WTC11 (cell line): ENCODE measurements around the gene AKT1.

Experiments used
- ELF4 ChIP-seq: sonication (generic); formaldehyde crosslinking; IDR thresholded peaks from 2 replicates; pipeline ENCODE4 v1.8.1; 2022; ENCODE audit warnings: low read depth, mild to moderate bottlenecking, moderate library complexity, missing genetic modification reagents
- FOXP1 ChIP-seq: sonication (generic); formaldehyde crosslinking; IDR thresholded peaks from 2 replicates; pipeline ENCODE4 v1.8.0; 2022; ENCODE audit warnings: missing genetic modification reagents, mild to moderate bottlenecking, moderate library complexity, borderline replicate concordance
- NR2C2 ChIP-seq: sonication (generic); formaldehyde crosslinking; IDR thresholded peaks from 2 replicates; pipeline ENCODE4 v1.8.0; 2022; ENCODE audit warnings: mild to moderate bottlenecking, missing genetic modification reagents
- SOX15 ChIP-seq: fragments of 250-450 bp; sonication (Bioruptor Pico); IDR thresholded peaks from 2 replicates; pipeline ENCODE4 v1.9.0; 2021; ENCODE audit warnings: mild to moderate bottlenecking
- TEAD1 ChIP-seq: sonication (generic); formaldehyde crosslinking; IDR thresholded peaks from 2 replicates; pipeline ENCODE4 v1.8.0; 2022; ENCODE audit warnings: mild to moderate bottlenecking, missing genetic modification reagents
- ZNF263 ChIP-seq: sonication (generic); formaldehyde crosslinking; IDR thresholded peaks from 2 replicates; pipeline ENCODE4 v1.8.1; 2022; ENCODE audit warnings: low read depth, mild to moderate bottlenecking, moderate library complexity, missing genetic modification reagents
- ZNF423 ChIP-seq: fragments of 250-450 bp; sonication (Bioruptor Pico); IDR thresholded peaks from 2 replicates; pipeline ENCODE4 v2.1.2; 2022; ENCODE audit warnings: mild to moderate bottlenecking, moderate library complexity
- TF ChIP-seq, protein P1 (sequence below): fragments of 200-600 bp; IDR thresholded peaks from 2 replicates; pipeline ENCODE4 v1.8.0; 2022; ENCODE audit warnings: antibody characterized with exemption
- TF ChIP-seq, protein P2 (sequence below): sonication (generic); formaldehyde crosslinking; conservative IDR thresholded peaks from 2 replicates; pipeline ENCODE4 v1.8.1; 2022; ENCODE audit warnings: mild to moderate bottlenecking, missing genetic modification reagents
- TF ChIP-seq, protein P3 (sequence below): sonication (generic); formaldehyde crosslinking; IDR thresholded peaks from 2 replicates; pipeline ENCODE4 v1.8.0; 2022; ENCODE audit warnings: missing genetic modification reagents

DNA sequence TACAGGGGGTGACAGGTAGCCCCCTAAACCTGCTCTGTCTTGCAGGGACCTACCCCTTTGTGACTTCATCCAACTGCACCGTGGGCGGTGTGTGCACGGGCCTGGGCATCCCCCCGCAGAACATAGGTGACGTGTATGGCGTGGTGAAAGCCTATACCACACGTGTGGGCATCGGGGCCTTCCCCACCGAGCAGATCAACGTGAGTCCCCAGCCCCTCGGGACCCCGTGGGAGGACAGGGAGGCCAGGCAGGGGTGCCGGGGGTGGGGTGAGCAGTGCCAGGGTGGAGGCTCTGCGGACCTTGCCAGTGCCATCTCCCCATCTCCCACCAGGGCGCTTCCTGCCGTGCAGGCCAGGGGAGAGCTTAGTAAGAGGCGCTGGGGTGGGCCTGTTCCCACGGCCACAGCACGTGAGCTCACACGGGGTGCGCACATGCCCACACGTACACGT is 53.7 kb downstream of the AKT1 start:
- TF ChIP-seq, protein P1, sequence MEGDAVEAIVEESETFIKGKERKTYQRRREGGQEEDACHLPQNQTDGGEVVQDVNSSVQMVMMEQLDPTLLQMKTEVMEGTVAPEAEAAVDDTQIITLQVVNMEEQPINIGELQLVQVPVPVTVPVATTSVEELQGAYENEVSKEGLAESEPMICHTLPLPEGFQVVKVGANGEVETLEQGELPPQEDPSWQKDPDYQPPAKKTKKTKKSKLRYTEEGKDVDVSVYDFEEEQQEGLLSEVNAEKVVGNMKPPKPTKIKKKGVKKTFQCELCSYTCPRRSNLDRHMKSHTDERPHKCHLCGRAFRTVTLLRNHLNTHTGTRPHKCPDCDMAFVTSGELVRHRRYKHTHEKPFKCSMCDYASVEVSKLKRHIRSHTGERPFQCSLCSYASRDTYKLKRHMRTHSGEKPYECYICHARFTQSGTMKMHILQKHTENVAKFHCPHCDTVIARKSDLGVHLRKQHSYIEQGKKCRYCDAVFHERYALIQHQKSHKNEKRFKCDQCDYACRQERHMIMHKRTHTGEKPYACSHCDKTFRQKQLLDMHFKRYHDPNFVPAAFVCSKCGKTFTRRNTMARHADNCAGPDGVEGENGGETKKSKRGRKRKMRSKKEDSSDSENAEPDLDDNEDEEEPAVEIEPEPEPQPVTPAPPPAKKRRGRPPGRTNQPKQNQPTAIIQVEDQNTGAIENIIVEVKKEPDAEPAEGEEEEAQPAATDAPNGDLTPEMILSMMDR: no peak
- TF ChIP-seq, protein P2, sequence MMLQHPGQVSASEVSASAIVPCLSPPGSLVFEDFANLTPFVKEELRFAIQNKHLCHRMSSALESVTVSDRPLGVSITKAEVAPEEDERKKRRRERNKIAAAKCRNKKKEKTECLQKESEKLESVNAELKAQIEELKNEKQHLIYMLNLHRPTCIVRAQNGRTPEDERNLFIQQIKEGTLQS (CRISPR knock-in tag): no peak
- TF ChIP-seq ZNF423 (CRISPR knock-in tag) (no peak), SOX15 (no peak), FOXP1 (CRISPR knock-in tag) (no peak), NR2C2 (CRISPR knock-in tag) (no peak), ELF4 (CRISPR knock-in tag) (no peak), ZNF263 (CRISPR knock-in tag) (no peak), TEAD1 (CRISPR knock-in tag) (no peak)
- TF ChIP-seq, protein P3, sequence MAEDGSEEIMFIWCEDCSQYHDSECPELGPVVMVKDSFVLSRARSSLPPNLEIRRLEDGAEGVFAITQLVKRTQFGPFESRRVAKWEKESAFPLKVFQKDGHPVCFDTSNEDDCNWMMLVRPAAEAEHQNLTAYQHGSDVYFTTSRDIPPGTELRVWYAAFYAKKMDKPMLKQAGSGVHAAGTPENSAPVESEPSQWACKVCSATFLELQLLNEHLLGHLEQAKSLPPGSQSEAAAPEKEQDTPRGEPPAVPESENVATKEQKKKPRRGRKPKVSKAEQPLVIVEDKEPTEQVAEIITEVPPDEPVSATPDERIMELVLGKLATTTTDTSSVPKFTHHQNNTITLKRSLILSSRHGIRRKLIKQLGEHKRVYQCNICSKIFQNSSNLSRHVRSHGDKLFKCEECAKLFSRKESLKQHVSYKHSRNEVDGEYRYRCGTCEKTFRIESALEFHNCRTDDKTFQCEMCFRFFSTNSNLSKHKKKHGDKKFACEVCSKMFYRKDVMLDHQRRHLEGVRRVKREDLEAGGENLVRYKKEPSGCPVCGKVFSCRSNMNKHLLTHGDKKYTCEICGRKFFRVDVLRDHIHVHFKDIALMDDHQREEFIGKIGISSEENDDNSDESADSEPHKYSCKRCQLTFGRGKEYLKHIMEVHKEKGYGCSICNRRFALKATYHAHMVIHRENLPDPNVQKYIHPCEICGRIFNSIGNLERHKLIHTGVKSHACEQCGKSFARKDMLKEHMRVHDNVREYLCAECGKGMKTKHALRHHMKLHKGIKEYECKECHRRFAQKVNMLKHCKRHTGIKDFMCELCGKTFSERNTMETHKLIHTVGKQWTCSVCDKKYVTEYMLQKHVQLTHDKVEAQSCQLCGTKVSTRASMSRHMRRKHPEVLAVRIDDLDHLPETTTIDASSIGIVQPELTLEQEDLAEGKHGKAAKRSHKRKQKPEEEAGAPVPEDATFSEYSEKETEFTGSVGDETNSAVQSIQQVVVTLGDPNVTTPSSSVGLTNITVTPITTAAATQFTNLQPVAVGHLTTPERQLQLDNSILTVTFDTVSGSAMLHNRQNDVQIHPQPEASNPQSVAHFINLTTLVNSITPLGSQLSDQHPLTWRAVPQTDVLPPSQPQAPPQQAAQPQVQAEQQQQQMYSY (CRISPR knock-in tag): no peak
